HuH-7.5 (cell line): Measurements from ENCODE around the gene CYFIP1.

ENCODE experiments used
- DNase-seq: peaks from one replicate; pipeline ENCODE4 v3.0.0; 2011; ENCODE audit warnings: low spot score

The CYFIP1 gene

GRCh38 chr15:22968366-22968765 lies 11.8 kb downstream of the CYFIP1 start:
- no peak for DNase-seq

- no peak for DNase-seq
Measured at GRCh38 chr15:22967084-22967770, 12.9 kb downstream of the CYFIP1 start.

GRCh38 chr15:22966321-22967083 lies 13.7 kb downstream of the CYFIP1 start:
- no peak for DNase-seq

GRCh38 chr15:22963641-22964040 lies 16.5 kb downstream of the CYFIP1 start:
- DNase-seq, result no peak

GRCh38 chr15:22962611-22963010 lies 17.6 kb downstream of the CYFIP1 start:
- DNase-seq, result no peak

GRCh38 chr15:22961762-22962161 lies 18.4 kb downstream of the CYFIP1 start:
- DNase-seq, result no peak

GRCh38 chr15:22960556-22960955 lies 19.6 kb downstream of the CYFIP1 start:
- DNase-seq, result no peak

- no peak for DNase-seq
Measured at GRCh38 chr15:22960126-22960525, 20.0 kb downstream of the CYFIP1 start.

GRCh38 chr15:22959321-22960101 lies 20.7 kb downstream of the CYFIP1 start:
- no peak for DNase-seq

- no peak for DNase-seq
Measured at GRCh38 chr15:22958487-22959280, 21.5 kb downstream of the CYFIP1 start.

GRCh38 chr15:22956978-22957260 lies 23.2 kb downstream of the CYFIP1 start:
- no peak for DNase-seq

- no peak for DNase-seq
Measured at GRCh38 chr15:22956257-22956977, 23.8 kb downstream of the CYFIP1 start.

GRCh38 chr15:22955544-22956119 lies 24.5 kb downstream of the CYFIP1 start:
- DNase-seq, result no peak

- no peak for DNase-seq
Measured at GRCh38 chr15:22954798-22955543, 25.2 kb downstream of the CYFIP1 start.

GRCh38 chr15:22954326-22954725 lies 25.8 kb downstream of the CYFIP1 start:
- DNase-seq, result no peak

- no peak for DNase-seq
Measured at GRCh38 chr15:22952796-22953579, 27.2 kb downstream of the CYFIP1 start.

GRCh38 chr15:22951381-22952280 lies 28.5 kb downstream of the CYFIP1 start:
- DNase-seq, result no peak

GRCh38 chr15:22951031-22951380 lies 29.2 kb downstream of the CYFIP1 start:
- no peak for DNase-seq
